Naive B cell (primary cell): ENCODE results near the gene PCSK5. TPM values are rescaled to one million over a fixed set of nuclear protein-coding genes. Genes with fewer than 3 reads are reported as not detected.
A peak's percentile ranks its signal among the peaks of the same experiment; 100 is the strongest.

Experiments used
- ATAC-seq, 2 donors: fragments of 150-1000 bp; cut with Tn5 transposase; 2 replicates each; pipeline ENCODE4 v1.10.0; 2021; ENCODE audit warnings: low read depth in 2 of 2, mild to moderate bottlenecking in 2 of 2, moderate library complexity in 2 of 2
- DNase-seq: peaks from one replicate; pipeline ENCODE4 v3.0.0; 2022
- H3K27ac Mint-ChIP-seq, 6 donors: one replicate each; pipeline ENCODE4 v1.8.0; 2020 to 2022; ENCODE audit warnings: mild to moderate bottlenecking in 6 of 6, mixed read lengths in 6 of 6, moderate library complexity in 5 of 6, inconsistent platforms in 2 of 6
- H3K27me3 Mint-ChIP-seq, 3 donors: one replicate each; pipeline ENCODE4 v1.8.0; 2021 to 2022; ENCODE audit warnings: mixed read lengths in 3 of 3, mild to moderate bottlenecking in 1 of 3
- H3K36me3 Mint-ChIP-seq, 2 donors: one replicate each; pipeline ENCODE4 v1.8.0; 2020 to 2022; ENCODE audit warnings: mixed read lengths in 2 of 2, inconsistent platforms in 1 of 2, mild to moderate bottlenecking in 1 of 2
- H3K4me1 Mint-ChIP-seq, 3 donors: one replicate each; pipeline ENCODE4 v1.8.0; 2020 to 2022; ENCODE audit warnings: mixed read lengths in 3 of 3, inconsistent platforms in 1 of 3, mild to moderate bottlenecking in 1 of 3, moderate library complexity in 1 of 3
- H3K4me3 Mint-ChIP-seq, 8 donors: one replicate each; pipeline ENCODE4 v1.8.0; 2020 to 2022; ENCODE audit warnings: mild to moderate bottlenecking in 8 of 8, mixed read lengths in 8 of 8, moderate library complexity in 8 of 8, inconsistent platforms in 2 of 8
- H3K9me3 Mint-ChIP-seq, 7 donors: one replicate each; pipeline ENCODE4 v1.8.0; 2020 to 2022; ENCODE audit warnings: mixed read lengths in 7 of 7, mild to moderate bottlenecking in 5 of 7, inconsistent platforms in 2 of 7, moderate library complexity in 1 of 7
- polyA plus RNA-seq, 6 donors: library from polyadenylated mRNA; unstranded; fragments of 300-500 nt; fragmentation: Illumina TruSeq; gene quantifications; one replicate each; pipeline ENCODE4 v1.2.3, GENCODE V29; 2021; ENCODE audit warnings: low read depth in 6 of 6

PCSK5 gene
- polyA plus RNA-seq, 6 donors from 2014 or later, result 0.05 TPM; not detected in 5

DNA sequence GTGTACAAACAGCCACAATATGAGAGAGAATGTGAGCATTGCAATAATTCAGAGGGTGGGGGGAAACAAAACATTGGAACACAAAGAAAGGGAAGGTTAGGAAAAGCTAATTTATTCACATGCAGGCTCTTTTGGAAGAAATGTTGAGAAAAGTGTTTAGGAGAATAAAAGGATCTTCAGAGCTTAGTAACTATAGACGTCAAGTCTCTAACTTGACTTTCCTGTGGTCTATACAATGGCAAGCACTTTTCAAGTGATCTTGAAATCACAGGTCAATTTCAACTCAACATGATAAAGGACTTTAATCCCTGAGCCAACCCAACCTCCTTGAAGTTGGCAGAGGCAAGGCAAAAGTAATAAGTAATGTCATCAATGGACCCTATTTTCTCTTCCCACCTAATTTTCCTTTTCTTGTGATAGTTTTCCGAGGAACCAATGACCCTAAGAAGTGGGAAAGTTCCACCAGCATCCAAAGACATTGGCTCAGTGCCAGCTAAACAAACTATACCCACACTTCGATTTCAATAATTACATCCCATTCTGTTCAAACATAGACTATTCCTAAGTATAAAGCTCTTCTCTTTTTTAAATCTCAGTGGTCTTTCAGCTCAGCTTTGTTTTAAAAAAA is 480.0 kb downstream of the PCSK5 start:
- no peak overlapping the region for H3K27ac Mint-ChIP-seq
- DNase-seq, result no peak
- no peak overlapping the region for H3K4me3 Mint-ChIP-seq
- no peak for ATAC-seq
- H3K27me3 Mint-ChIP-seq, result no peaks in the 10 kb centered on the region
- H3K36me3 Mint-ChIP-seq, result no peaks in the 10 kb centered on the region
- H3K4me1 Mint-ChIP-seq, result peaks cover 0 to 4% (median 0%) of the 10 kb centered on the region in 3 donors
- H3K9me3 Mint-ChIP-seq, result peaks cover 0 to 2% (median 0%) of the 10 kb centered on the region in 7 donors

- H3K9me3 Mint-ChIP-seq, result peaks cover 0 to 2% (median 0%) of the 10 kb centered on the region in 7 donors
- H3K4me1 Mint-ChIP-seq, result peaks cover 0 to 4% (median 0%) of the 10 kb centered on the region in 3 donors
- H3K27me3 Mint-ChIP-seq, result no peaks in the 10 kb centered on the region
- H3K27ac Mint-ChIP-seq, result no peak overlapping the region
- no peak for DNase-seq
- no peaks in the 10 kb centered on the region for H3K36me3 Mint-ChIP-seq
- no peak for ATAC-seq
- no peak overlapping the region for H3K4me3 Mint-ChIP-seq
Observed at GRCh38 chr9:76371901-76372300, 481.4 kb downstream of the PCSK5 start.

- no peaks in the 10 kb centered on the region for H3K27me3 Mint-ChIP-seq
- no peak for ATAC-seq
- peaks cover 0 to 2% (median 0%) of the 10 kb centered on the region in 7 donors for H3K9me3 Mint-ChIP-seq
- no peaks in the 10 kb centered on the region for H3K36me3 Mint-ChIP-seq
- no peak overlapping the region for H3K27ac Mint-ChIP-seq
- no peak for DNase-seq
- no peak overlapping the region for H3K4me3 Mint-ChIP-seq
- H3K4me1 Mint-ChIP-seq, result peaks cover 0 to 4% (median 0%) of the 10 kb centered on the region in 3 donors
Observed at GRCh38 chr9:76372336-76372735, 481.9 kb downstream of the PCSK5 start.

- DNase-seq, result no peak
Observed at GRCh38 chr9:76373173-76373783, 482.8 kb downstream of the PCSK5 start.

DNA sequence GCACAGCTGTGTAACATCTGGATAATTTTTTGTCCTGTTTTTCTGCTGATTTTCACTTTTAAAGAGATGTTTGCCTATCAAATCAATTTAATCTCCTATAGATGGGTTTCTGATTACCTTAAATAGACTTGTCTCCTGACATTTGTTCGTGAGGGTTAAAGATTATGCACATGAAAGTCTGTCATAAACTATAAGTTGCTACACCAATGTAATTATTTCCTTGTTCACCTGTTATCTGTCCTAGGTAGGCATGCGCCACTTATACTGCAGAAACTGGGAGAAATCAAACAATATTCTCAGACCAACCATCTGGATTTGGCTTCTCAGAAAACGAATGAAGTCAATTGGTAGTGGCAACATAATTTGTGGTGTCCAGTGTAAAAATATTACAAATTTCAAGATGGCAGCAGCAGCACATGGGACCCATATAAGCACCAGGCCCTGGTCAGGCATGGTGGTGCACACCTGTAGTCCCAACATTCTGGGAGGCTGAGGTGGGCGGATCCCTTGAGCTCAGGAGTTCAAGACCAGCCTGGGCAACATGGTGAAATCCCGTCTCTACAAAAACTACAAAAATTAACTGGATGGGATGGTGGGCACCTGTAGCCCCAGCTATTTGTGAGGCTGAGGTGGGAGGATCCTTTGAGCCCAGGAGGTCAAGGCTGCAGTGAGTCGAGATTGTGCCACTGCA is 483.5 kb downstream of the PCSK5 start:
- Mint-ChIP-seq H3K27ac (no peak overlapping the region), H3K4me3 (no peak overlapping the region), H3K9me3 (no peaks in the 10 kb centered on the region), H3K4me1 (peaks cover 0 to 4% (median 0%) of the 10 kb centered on the region in 3 donors), H3K27me3 (no peaks in the 10 kb centered on the region), H3K36me3 (no peaks in the 10 kb centered on the region)
- no peak for DNase-seq
- no peak for ATAC-seq

More at GRCh38 chr9:76373173-76373783, 482.8 kb downstream of the PCSK5 start:
- no peaks in the 10 kb centered on the region for H3K27me3 Mint-ChIP-seq
- H3K36me3 Mint-ChIP-seq, result no peaks in the 10 kb centered on the region
- no peaks in the 10 kb centered on the region for H3K9me3 Mint-ChIP-seq
- no peak overlapping the region for H3K4me3 Mint-ChIP-seq
- H3K4me1 Mint-ChIP-seq, result peaks cover 0 to 4% (median 0%) of the 10 kb centered on the region in 3 donors
- ATAC-seq, result no peak
- no peak overlapping the region for H3K27ac Mint-ChIP-seq

- H3K9me3 Mint-ChIP-seq, result no peaks in the 10 kb centered on the region
- DNase-seq, result no peak
- no peak overlapping the region for H3K27ac Mint-ChIP-seq
- H3K4me1 Mint-ChIP-seq, result peaks cover 0 to 4% (median 0%) of the 10 kb centered on the region in 3 donors
- no peak overlapping the region for H3K4me3 Mint-ChIP-seq
- H3K27me3 Mint-ChIP-seq, result no peaks in the 10 kb centered on the region
- no peak for ATAC-seq
- H3K36me3 Mint-ChIP-seq, result no peaks in the 10 kb centered on the region
Observed at GRCh38 chr9:76374783-76375559, 484.5 kb downstream of the PCSK5 start.

GRCh38 chr9:76377791-76378190 is 487.3 kb downstream of the PCSK5 start:
- H3K9me3 Mint-ChIP-seq, result no peaks in the 10 kb centered on the region
- ATAC-seq (no peak), DNase-seq (no peak)
- no peaks in the 10 kb centered on the region for H3K4me1 Mint-ChIP-seq
- no peak overlapping the region for H3K27ac Mint-ChIP-seq
- H3K4me3 Mint-ChIP-seq, result no peak overlapping the region
- no peaks in the 10 kb centered on the region for H3K27me3 Mint-ChIP-seq
- H3K36me3 Mint-ChIP-seq, result no peaks in the 10 kb centered on the region

GRCh38 chr9:76378367-76379073 is 488.0 kb downstream of the PCSK5 start:
- no peak overlapping the region for H3K27ac Mint-ChIP-seq
- no peaks in the 10 kb centered on the region for H3K4me1 Mint-ChIP-seq
- H3K27me3 Mint-ChIP-seq, result no peaks in the 10 kb centered on the region
- no peak for DNase-seq
- H3K9me3 Mint-ChIP-seq, result no peaks in the 10 kb centered on the region
- no peak overlapping the region for H3K4me3 Mint-ChIP-seq
- no peak for ATAC-seq
- H3K36me3 Mint-ChIP-seq, result peaks cover 0 to 4% of the 10 kb centered on the region in 2 donors

DNA sequence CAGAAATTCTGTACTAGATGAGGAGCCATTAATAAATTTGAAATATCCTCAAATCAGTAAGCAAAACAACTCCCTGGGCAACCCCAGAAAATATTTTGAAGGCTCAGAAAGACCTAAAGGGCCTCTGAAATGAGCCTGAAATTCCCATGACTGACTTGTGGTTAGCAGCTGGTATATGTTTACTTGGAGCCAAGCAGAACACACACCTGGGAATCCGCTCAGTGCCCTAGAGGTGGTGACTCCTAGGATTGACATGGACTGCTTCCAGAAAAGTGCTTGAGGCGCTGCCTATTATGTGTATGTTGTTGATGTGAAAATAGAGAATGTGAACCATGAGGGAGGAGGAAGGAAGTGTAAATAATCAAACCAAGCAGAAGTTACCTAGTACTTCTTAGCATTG is 489.0 kb downstream of the PCSK5 start:
- DNase-seq (no peak), ATAC-seq (no peak)
- Mint-ChIP-seq H3K4me3 (no peak overlapping the region), H3K4me1 (no peaks in the 10 kb centered on the region), H3K27ac (peak overlapping the region in 1 of 6 donors; percentile 78), H3K36me3 (peaks cover 2 to 11% of the 10 kb centered on the region in 2 donors), H3K27me3 (no peaks in the 10 kb centered on the region), H3K9me3 (no peaks in the 10 kb centered on the region)

DNA sequence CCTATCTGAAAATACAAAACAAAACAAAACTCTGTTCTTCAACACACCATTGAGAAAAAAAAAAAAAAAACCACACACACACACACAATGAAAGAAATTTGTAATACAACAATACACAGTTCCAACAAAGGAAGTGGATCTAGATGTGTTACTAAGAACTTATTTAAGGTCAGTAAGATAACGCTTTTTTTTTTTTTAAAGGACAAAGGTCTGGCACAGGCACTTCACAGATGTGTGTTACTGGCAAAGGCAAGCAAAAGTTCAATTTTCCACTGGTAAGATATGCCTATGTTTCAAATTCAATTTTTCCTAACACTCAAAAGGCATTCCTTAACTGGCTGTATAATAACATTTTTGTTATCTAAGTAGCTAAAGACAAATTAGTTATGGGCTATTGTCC is 500.2 kb downstream of the PCSK5 start:
- Mint-ChIP-seq H3K4me3 (no peak overlapping the region), H3K27me3 (no peaks in the 10 kb centered on the region), H3K4me1 (peaks cover 5 to 38% (median 36%) of the 10 kb centered on the region in 3 donors)

GRCh38 chr9:76394195-76394959 is 503.9 kb downstream of the PCSK5 start, which contains the start of gene RFK:
Gene RFK (minus strand): TSS chr9:76394426. CDS start chr9:76394171, 255 bp downstream.
- ATAC-seq, result peak; percentile 80 to 84
- peak; percentile 94 for DNase-seq
- Mint-ChIP-seq H3K9me3 (peaks cover 0 to 2% (median 0%) of the 10 kb centered on the region in 7 donors), H3K36me3 (no peaks in the 10 kb centered on the region), H3K4me3 (peak within 1 kb of the TSS; percentile 95 to 100 (median 98)), H3K27me3 (no peaks in the 10 kb centered on the region), H3K4me1 (peaks cover 5 to 37% (median 32%) of the 10 kb centered on the region in 3 donors), H3K27ac (peak within 1 kb of the TSS; percentile 96 to 100 (median 97))

More for the DNA sequence above, 500.2 kb downstream of the PCSK5 start:
- H3K36me3 Mint-ChIP-seq, result no peaks in the 10 kb centered on the region
- no peak overlapping the region for H3K27ac Mint-ChIP-seq
- ATAC-seq (no peak), DNase-seq (no peak)
- H3K9me3 Mint-ChIP-seq, result peaks cover 0 to 2% (median 0%) of the 10 kb centered on the region in 7 donors

GRCh38 chr9:76394960-76395252 is 504.4 kb downstream of the PCSK5 start:
- ATAC-seq (peak; percentile 55 to 63), DNase-seq (no peak)
- Mint-ChIP-seq H3K27me3 (no peaks in the 10 kb centered on the region), H3K4me3 (peak overlapping the region; percentile 95 to 100 (median 98)), H3K36me3 (no peaks in the 10 kb centered on the region), H3K27ac (peak overlapping the region; percentile 96 to 100 (median 97)), H3K9me3 (peaks cover 0 to 2% (median 0%) of the 10 kb centered on the region in 7 donors), H3K4me1 (peaks cover 5 to 37% (median 32%) of the 10 kb centered on the region in 3 donors)
